Body of pancreas (tissue), 4 donors: Measurements from ENCODE around the gene SRGAP1.
"Not testable (repeated sequence)": the region's sequence is repeated elsewhere in the genome, so short reads cannot be mapped to it uniquely, and the experiment has no call there.

ENCODE experiments used
- POLR2A ChIP-seq, 3 donors: fragments of 450-650 bp; IDR thresholded peaks; one replicate each; pipeline ENCODE4 v1.6.1; 2016; ENCODE audit warnings: antibody characterized with exemption in 3 of 3, mild to moderate bottlenecking in 2 of 3
- TF ChIP-seq, protein P1 (sequence below), 7 experiments: fragments of 450-650 bp in 4 of 7; fragments of 200-600 bp in 3 of 7; sonication (generic) in 3 of 7; IDR thresholded peaks; one replicate each; pipeline ENCODE4 v1.5.1; 2016 to 2019; ENCODE audit warnings: antibody characterized with exemption in 7 of 7

DNA sequence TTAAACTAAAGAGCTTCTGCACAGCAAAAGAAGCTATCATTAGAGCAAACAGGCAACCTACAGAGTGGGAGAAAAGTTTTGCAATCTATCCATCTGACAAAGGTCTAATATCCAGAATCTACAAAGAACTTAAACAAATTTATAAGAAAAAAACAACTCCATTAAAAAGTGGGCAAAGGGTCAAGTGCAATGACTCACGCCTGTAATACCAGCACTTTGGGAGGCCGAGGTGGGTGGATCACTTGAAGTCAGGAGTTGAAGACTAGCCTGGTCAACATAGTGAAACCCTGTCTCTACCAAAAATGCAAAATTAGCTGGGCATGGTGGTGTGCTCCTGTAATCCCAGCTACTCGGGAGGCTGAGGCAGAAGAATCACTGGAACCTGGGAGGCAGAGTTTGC is 322.1 kb downstream of the SRGAP1 start:
- TF ChIP-seq, protein P1, sequence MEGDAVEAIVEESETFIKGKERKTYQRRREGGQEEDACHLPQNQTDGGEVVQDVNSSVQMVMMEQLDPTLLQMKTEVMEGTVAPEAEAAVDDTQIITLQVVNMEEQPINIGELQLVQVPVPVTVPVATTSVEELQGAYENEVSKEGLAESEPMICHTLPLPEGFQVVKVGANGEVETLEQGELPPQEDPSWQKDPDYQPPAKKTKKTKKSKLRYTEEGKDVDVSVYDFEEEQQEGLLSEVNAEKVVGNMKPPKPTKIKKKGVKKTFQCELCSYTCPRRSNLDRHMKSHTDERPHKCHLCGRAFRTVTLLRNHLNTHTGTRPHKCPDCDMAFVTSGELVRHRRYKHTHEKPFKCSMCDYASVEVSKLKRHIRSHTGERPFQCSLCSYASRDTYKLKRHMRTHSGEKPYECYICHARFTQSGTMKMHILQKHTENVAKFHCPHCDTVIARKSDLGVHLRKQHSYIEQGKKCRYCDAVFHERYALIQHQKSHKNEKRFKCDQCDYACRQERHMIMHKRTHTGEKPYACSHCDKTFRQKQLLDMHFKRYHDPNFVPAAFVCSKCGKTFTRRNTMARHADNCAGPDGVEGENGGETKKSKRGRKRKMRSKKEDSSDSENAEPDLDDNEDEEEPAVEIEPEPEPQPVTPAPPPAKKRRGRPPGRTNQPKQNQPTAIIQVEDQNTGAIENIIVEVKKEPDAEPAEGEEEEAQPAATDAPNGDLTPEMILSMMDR (IDR thresholded peaks at IDR 0.05): not testable (repeated sequence)
- TF ChIP-seq POLR2A (IDR thresholded peaks at IDR 0.05): not testable (repeated sequence)
